ENCODE data around the gene MCTP2. TPM values are rescaled to one million over a fixed set of nuclear protein-coding genes. Genes with fewer than 3 reads are reported as not detected.

The MCTP2 gene
- total and polyA plus RNA-seq, 12 donors: 0.24 to 8.3 (median 0.89) TPM

- Histone ChIP-seq H3K4me3 (no peak overlapping the region), H3K9me3 (no peaks in the 10 kb centered on the region), H3K27me3 (no peaks in the 10 kb centered on the region), H3K36me3 (no peaks in the 10 kb centered on the region), H3K27ac (no peak overlapping the region), H3K4me1 (no peaks in the 10 kb centered on the region)
- 89% methylated on average over 3 of the region's 3 CpGs for WGBS, 2 donors
- intact Hi-C loops (cut with DNase I): no loop called here
- no peak for ATAC-seq
- no peak for DNase-seq
- TF ChIP-seq, protein P1, sequence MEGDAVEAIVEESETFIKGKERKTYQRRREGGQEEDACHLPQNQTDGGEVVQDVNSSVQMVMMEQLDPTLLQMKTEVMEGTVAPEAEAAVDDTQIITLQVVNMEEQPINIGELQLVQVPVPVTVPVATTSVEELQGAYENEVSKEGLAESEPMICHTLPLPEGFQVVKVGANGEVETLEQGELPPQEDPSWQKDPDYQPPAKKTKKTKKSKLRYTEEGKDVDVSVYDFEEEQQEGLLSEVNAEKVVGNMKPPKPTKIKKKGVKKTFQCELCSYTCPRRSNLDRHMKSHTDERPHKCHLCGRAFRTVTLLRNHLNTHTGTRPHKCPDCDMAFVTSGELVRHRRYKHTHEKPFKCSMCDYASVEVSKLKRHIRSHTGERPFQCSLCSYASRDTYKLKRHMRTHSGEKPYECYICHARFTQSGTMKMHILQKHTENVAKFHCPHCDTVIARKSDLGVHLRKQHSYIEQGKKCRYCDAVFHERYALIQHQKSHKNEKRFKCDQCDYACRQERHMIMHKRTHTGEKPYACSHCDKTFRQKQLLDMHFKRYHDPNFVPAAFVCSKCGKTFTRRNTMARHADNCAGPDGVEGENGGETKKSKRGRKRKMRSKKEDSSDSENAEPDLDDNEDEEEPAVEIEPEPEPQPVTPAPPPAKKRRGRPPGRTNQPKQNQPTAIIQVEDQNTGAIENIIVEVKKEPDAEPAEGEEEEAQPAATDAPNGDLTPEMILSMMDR (IDR thresholded peaks at IDR 0.05): no peak
Observed at GRCh38 chr15:94335616-94336015, 104.3 kb downstream of the MCTP2 start.

DNA sequence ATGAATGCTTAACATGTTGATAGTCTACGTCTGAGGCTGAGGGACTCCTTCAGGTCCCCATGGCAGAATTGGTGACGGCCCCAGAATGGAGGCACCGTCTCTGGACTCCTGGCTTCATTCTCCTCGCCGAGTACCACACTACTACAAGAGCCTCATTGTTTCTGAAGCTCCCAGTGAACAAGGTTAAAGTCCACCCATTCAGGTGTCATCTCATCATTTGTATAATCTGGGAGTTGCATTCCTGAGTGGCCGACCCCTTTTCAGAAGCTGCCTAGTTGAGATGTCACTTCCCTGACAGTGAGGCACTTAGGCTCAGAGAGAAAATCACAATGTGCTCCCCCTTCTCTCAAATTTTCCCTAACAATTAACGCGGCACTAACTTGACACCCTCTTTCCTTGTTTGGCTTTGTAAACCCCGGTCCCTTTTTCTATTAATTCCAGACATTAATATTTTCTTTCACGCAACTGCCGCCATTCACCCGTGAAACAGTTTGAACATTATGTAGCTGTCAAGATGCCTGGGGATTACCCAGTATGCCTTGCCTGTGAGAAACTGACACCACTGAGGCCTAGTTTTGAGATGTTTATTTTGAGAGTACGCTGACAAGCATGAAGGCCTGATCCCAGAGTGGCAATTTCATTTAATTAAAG, 105.6 kb downstream of the MCTP2 start:
- Histone ChIP-seq H3K9me3 (no peaks in the 10 kb centered on the region), H3K27ac (no peak overlapping the region), H3K4me1 (no peaks in the 10 kb centered on the region), H3K27me3 (no peaks in the 10 kb centered on the region), H3K36me3 (peaks cover 0 to 2% (median 0%) of the 10 kb centered on the region in 9 donors), H3K4me3 (no peak overlapping the region)
- TF ChIP-seq, protein P1 (IDR thresholded peaks at IDR 0.05): no peak
- intact Hi-C loops (cut with DNase I): no loop called here
- 89 to 91% methylated on average over 13 of the region's 13 CpGs for whole genome bisulfite sequencing, 2 donors
- DNase-seq (no peak), ATAC-seq (no peak)

DNA sequence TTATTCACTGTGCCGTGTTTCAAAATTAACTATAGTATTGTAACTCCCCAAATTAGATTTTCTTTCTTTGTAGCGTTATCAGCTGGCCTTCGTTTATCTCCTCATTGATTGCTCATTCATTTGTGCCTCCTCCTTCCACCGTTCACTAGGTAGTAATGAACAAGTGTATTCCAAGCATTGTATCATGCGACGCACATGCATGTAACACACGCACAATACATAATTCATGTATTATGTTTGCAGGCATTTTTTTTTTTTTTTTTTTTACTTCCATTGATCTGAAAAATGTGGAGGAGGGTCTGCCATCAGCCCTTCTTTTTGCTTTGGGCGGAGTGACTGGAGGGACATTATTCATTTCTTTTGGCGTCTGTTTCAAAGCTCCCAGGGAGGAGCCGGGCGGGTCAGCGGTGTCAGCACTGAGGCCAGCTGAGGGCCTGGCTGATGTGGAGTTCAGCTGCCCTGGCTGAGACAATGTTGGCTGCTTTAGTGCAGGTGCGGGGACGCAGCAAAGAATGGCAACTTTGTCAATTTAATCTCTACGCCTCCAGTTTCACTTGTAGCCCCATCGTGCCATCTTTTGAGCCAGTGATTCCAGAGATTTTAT, 107.0 kb downstream of the MCTP2 start:
- TF ChIP-seq, protein P1 (IDR thresholded peaks at IDR 0.05): no peak
- intact Hi-C loops (cut with DNase I): no loop called here
- no peak overlapping the region for H3K27ac ChIP-seq
- H3K36me3 ChIP-seq: peaks cover 0 to 4% (median 0%) of the 10 kb centered on the region in 9 donors
- ATAC-seq: no peak
- H3K27me3 ChIP-seq: no peaks in the 10 kb centered on the region
- no peaks in the 10 kb centered on the region for H3K4me1 ChIP-seq
- WGBS, 2 donors: 88% methylated on average over 16 of the region's 16 CpGs
- H3K4me3 ChIP-seq: no peak overlapping the region
- DNase-seq: no peak
- no peaks in the 10 kb centered on the region for H3K9me3 ChIP-seq

- no peaks in the 10 kb centered on the region for H3K9me3 ChIP-seq
- TF ChIP-seq, protein P1 (IDR thresholded peaks at IDR 0.05): no peak
- no peak for DNase-seq
- no peaks in the 10 kb centered on the region for H3K4me1 ChIP-seq
- H3K27me3 ChIP-seq: peaks cover 0 to 5% (median 0%) of the 10 kb centered on the region in 7 donors
- no peak overlapping the region for H3K27ac ChIP-seq
- 63 to 72% methylated on average over 4 of the region's 4 CpGs for WGBS, 2 donors
- peaks cover 0 to 13% (median 0%) of the 10 kb centered on the region in 9 donors for H3K36me3 ChIP-seq
- intact Hi-C loops (cut with DNase I): no loop called here
- no peak for ATAC-seq
- no peak overlapping the region for H3K4me3 ChIP-seq
Observed at GRCh38 chr15:94346282-94346681, 114.9 kb downstream of the MCTP2 start.

All from heart right ventricle (tissue), 16 donors.